K562 (cell line): ENCODE results near the gene TSPYL4. TPM values are rescaled to one million over a fixed set of nuclear protein-coding genes. Genes with fewer than 3 reads are reported as not detected.

Source experiments
- ATAC-seq: fragments of 200-7000 bp; cut with Tn5 transposase; 3 replicates; pipeline ENCODE4 v1.9.1; 2020; ENCODE audit warnings: moderate library complexity
- BruUV-seq: library from RNA; stranded (reverse); fragments of 400-500 nt; replicated peaks from 2 replicates; lab custom pipeline; 2021; lab: Mats Ljungman, UMichigan
- CTCF ChIA-PET: fragments of 300-600 bp; formaldehyde crosslinking; extraction: SDS; loops from one replicate; lab custom pipeline; 2021; ENCODE audit warnings: low intra/inter-chr PET ratio; lab: Yijun Ruan, JAX
- POLR2A ChIA-PET: fragments of 300-600, 350-650 bp; sonication (Branson Sonifier 250); formaldehyde crosslinking; extraction: SDS; loops from one replicate; lab custom pipeline; 2021; ENCODE audit warnings: antibody characterized with exemption, inconsistent platforms; lab: Yijun Ruan, JAX
- DNase-seq, 4 experiments: peaks; one replicate each; pipeline versions ENCODE4 v3.0.0 to v3.0.0-alpha.2; 2011 to 2018; ENCODE audit warnings: low spot score in 3 of 4, mixed read lengths in 3 of 4; ENCODE audit errors: extremely low read depth in 1 of 4
- FAIRE-seq: peaks from 2 replicates; lab custom pipeline; 2011; peaks lifted over from hg19 to GRCh38; lab: Jason Lieb, UNC
- H2AFZ ChIP-seq: 2 replicates; pipeline ENCODE4 v1.6.0; 2011; ENCODE audit warnings: low read depth, low read length, control low read depth, inconsistent platforms
- H3K27ac ChIP-seq: fragments of 200-600 bp; 3 replicates; pipeline ENCODE4 v1.8.0; 2011; ENCODE audit warnings: low read depth, mild to moderate bottlenecking, control low read depth, inconsistent platforms, low read length, moderate library complexity, mixed read lengths; ENCODE audit errors: extremely low read depth
- H3K27me3 ChIP-seq, 2 experiments: fragments of 300-600 bp in 1 of 2; 2 replicates in 1 of 2; 3 replicates in 1 of 2; pipeline versions ENCODE4 v1.6.0 to v1.8.0; 2011; ENCODE audit warnings: inconsistent platforms in 2 of 2, low read length in 2 of 2, mild to moderate bottlenecking in 1 of 2, mixed read lengths in 1 of 2, moderate library complexity in 1 of 2; ENCODE audit not compliant: control insufficient read depth in 2 of 2, insufficient read depth in 2 of 2
- H3K36me3 ChIP-seq: fragments of 300-600 bp; 3 replicates; pipeline ENCODE4 v1.8.0; 2011; ENCODE audit warnings: mild to moderate bottlenecking, low read length, inconsistent platforms; ENCODE audit not compliant: control insufficient read depth, insufficient read depth
- H3K4me1 ChIP-seq, 2 experiments: fragments of 200-600 bp in 1 of 2; replicated peaks in 1 of 2; 2 replicates in 1 of 2; 3 replicates in 1 of 2; pipeline versions ENCODE4 v1.5.1 to v1.8.0; 2011; ENCODE audit warnings: inconsistent platforms in 2 of 2, low read length in 2 of 2, mild to moderate bottlenecking in 1 of 2, mixed read lengths in 1 of 2, moderate library complexity in 1 of 2; ENCODE audit not compliant: control insufficient read depth in 2 of 2, insufficient read depth in 2 of 2
- H3K4me2 ChIP-seq: 2 replicates; pipeline ENCODE4 v1.6.1; 2011; ENCODE audit warnings: low read length, control low read depth, inconsistent platforms, mixed read lengths; ENCODE audit not compliant: insufficient read depth
- H3K4me3 ChIP-seq: fragments of 200-600 bp; sonication (generic), shearing (Covaris generic); 2 replicates; pipeline ENCODE4 v1.5.1; 2016; ENCODE audit warnings: control low read depth, inconsistent platforms
- H3K79me2 ChIP-seq: fragments of 200-600 bp; 3 replicates; pipeline ENCODE4 v1.8.0; 2011; ENCODE audit warnings: low read length, inconsistent platforms; ENCODE audit not compliant: control insufficient read depth, insufficient read depth
- H3K9ac ChIP-seq, 2 experiments: 2 replicates each; pipeline versions ENCODE4 v1.6.0 to v1.6.1; 2011; ENCODE audit warnings: low read depth in 2 of 2, low read length in 2 of 2, control low read depth in 1 of 2, inconsistent platforms in 1 of 2, mild to moderate bottlenecking in 1 of 2, mixed read lengths in 1 of 2; ENCODE audit not compliant: insufficient read depth in 1 of 2
- H3K9me1 ChIP-seq: one replicate; pipeline ENCODE4 v1.6.0; 2011; ENCODE audit warnings: inconsistent platforms, mild to moderate bottlenecking, low read length, moderate library complexity; ENCODE audit not compliant: control insufficient read depth, insufficient read depth
- H3K9me3 ChIP-seq: replicated peaks from 2 replicates; pipeline ENCODE4 v1.5.1; 2011; ENCODE audit warnings: low read depth, low read length, inconsistent platforms; ENCODE audit not compliant: control insufficient read depth, insufficient read depth
- H4K20me1 ChIP-seq: replicated peaks from 2 replicates; pipeline ENCODE4 v1.6.1; 2011; ENCODE audit warnings: low read length, inconsistent platforms, mixed read lengths; ENCODE audit not compliant: control insufficient read depth, insufficient read depth
- DNMT1 ChIP-seq: fragments of 450-650 bp; IDR thresholded peaks from 2 replicates; pipeline ENCODE4 v1.6.1; 2016; ENCODE audit warnings: antibody characterized with exemption, mild to moderate bottlenecking
- NR3C1 ChIP-seq: sonication (generic); formaldehyde crosslinking; IDR thresholded peaks from 2 replicates; pipeline ENCODE4 v1.8.1; 2022; ENCODE audit warnings: missing genetic modification reagents
- SNIP1 ChIP-seq: fragments of 450-650 bp; IDR thresholded peaks from 2 replicates; pipeline ENCODE4 v1.7.1; 2017; ENCODE audit warnings: low read depth, mild to moderate bottlenecking
- ZBTB5 ChIP-seq: fragments of 450-650 bp; IDR thresholded peaks from 2 replicates; pipeline ENCODE4 v1.6.1; 2017; ENCODE audit warnings: antibody characterized with exemption
- ZNF507 ChIP-seq: conservative IDR thresholded peaks from 2 replicates; pipeline ENCODE4 v1.6.1; 2017; ENCODE audit warnings: missing genetic modification characterization, missing compliant biosample characterization
- WGBS: fragments of 100-300 bp; shearing (Covaris generic); methylation state at CpG from one replicate; pipeline ENCODE4 v1.1.6; 2016; ENCODE audit warnings: low coverage, mixed read lengths; ENCODE audit not compliant: insufficient coverage; ENCODE audit errors: missing lambda C conversion rate; 5-methylcytosine and 5-hydroxymethylcytosine counted together
- in situ Hi-C: fragments of 300-500 bp; cut with MboI; formaldehyde crosslinking; loops from 4 replicates; pipeline ENCODE4 v1.15.0; 2018; ENCODE audit warnings: inconsistent platforms, mixed read lengths
- intact Hi-C: fragments of 100-400 bp; cut with micrococcal nuclease; formaldehyde crosslinking; loops from 2 replicates; pipeline ENCODE4 v1.14.2; 2022
- polyA plus RNA-seq, 8 experiments: library from polyadenylated mRNA; depleted of rRNA in 4 of 8; stranded (reverse) in 5 of 8; unstranded in 3 of 8; fragments of >200 nt; fragmentation: Nextera tagmentation in 2 of 8; fragmentation: Illumina TruSeq in 1 of 8; extraction: Ambion mirVana in 2 of 8; extraction: Trizol in 1 of 8; gene quantifications; 2 replicates each; pipeline versions ENCODE4 v1.2.1 to v1.2.3, GENCODE V29; 2011 to 2014; ENCODE audit warnings: inconsistent platforms in 1 of 8, missing spikeins in 1 of 8
- total RNA-seq, 7 experiments: library from RNA; depleted of rRNA in 6 of 7; stranded (reverse); fragments of >200 nt in 6 of 7; fragmentation: Illumina TruSeq in 2 of 7; extraction: Trizol in 2 of 7; gene quantifications; 2 replicates each; pipeline versions ENCODE4 v1.2.1 to v1.2.3, GENCODE V29; 2011 to 2021; ENCODE audit warnings: low replicate concordance in 1 of 7
- TF ChIP-seq, protein P1 (sequence below), 3 experiments: fragments of 200-800 bp in 1 of 3; fragments of 250-450 bp in 1 of 3; fragments of 450-650 bp in 1 of 3; sonication (Bioruptor Pico) in 1 of 3; sonication (Bioruptor generic) in 1 of 3; formaldehyde crosslinking in 1 of 3; IDR thresholded peaks; 2 replicates each; pipeline versions ENCODE4 v1.6.1 to v1.8.0; 2016 to 2022; ENCODE audit warnings: mild to moderate bottlenecking in 2 of 3, missing genetic modification characterization in 2 of 3, missing compliant biosample characterization in 1 of 3, moderate library complexity in 1 of 3

TSPYL4 gene
- total and polyA plus RNA-seq, 9 of the 15 experiments (the other 6 are each of a cell fraction or from before 2014, with no cell fraction given) = 0.69 to 18.0 (median 9.1) TPM

- in situ Hi-C loops = loop anchor here (10.0 kb wide), 1 partner anchor 267 kb away; no protein-coding TSS in a partner anchor
- ChIA-PET POLR2A (interaction anchor here (0.6 to 3.8 kb wide), 6 partner anchors 10 to 392 kb away, joined by 3 to 27 read pairs (median 6); partner anchors contain the start of genes TSPYL1 and TSPYL4), CTCF (interaction anchor here (0.6 to 2.4 kb wide), 11 partner anchors 36 to 914 kb away, joined by 3 to 22 read pairs (median 3); no protein-coding TSS in a partner anchor)
- H3K9me1 ChIP-seq = no peaks in the 10 kb centered on the region
- no peaks in the 10 kb centered on the region for H3K9me3 ChIP-seq
- no peaks in the 10 kb centered on the region for H3K27me3 ChIP-seq
- H3K9ac ChIP-seq = no peak overlapping the region
- H3K4me3 ChIP-seq = no peak overlapping the region
- H3K4me1 ChIP-seq = no peaks in the 10 kb centered on the region; a peak in 1 of 5 replicates
- intact Hi-C loops = loop anchor here (1.0 to 5.0 kb wide), 8 partner anchors 49 to 699 kb away; no protein-coding TSS in a partner anchor
- no peak for DNase-seq
- FAIRE-seq = no peak
- no peak overlapping the region for H3K4me2 ChIP-seq
- H3K36me3 ChIP-seq = no peaks in the 10 kb centered on the region; the same call in 2 of the 3 replicates
- no peak overlapping the region for H3K27ac ChIP-seq
- no peaks in the 10 kb centered on the region for H4K20me1 ChIP-seq
- ATAC-seq = no peak
- H2AFZ ChIP-seq = no peak overlapping the region
- WGBS = 36% methylated on average over 3 of the region's 3 CpGs
- TF ChIP-seq, protein P1, sequence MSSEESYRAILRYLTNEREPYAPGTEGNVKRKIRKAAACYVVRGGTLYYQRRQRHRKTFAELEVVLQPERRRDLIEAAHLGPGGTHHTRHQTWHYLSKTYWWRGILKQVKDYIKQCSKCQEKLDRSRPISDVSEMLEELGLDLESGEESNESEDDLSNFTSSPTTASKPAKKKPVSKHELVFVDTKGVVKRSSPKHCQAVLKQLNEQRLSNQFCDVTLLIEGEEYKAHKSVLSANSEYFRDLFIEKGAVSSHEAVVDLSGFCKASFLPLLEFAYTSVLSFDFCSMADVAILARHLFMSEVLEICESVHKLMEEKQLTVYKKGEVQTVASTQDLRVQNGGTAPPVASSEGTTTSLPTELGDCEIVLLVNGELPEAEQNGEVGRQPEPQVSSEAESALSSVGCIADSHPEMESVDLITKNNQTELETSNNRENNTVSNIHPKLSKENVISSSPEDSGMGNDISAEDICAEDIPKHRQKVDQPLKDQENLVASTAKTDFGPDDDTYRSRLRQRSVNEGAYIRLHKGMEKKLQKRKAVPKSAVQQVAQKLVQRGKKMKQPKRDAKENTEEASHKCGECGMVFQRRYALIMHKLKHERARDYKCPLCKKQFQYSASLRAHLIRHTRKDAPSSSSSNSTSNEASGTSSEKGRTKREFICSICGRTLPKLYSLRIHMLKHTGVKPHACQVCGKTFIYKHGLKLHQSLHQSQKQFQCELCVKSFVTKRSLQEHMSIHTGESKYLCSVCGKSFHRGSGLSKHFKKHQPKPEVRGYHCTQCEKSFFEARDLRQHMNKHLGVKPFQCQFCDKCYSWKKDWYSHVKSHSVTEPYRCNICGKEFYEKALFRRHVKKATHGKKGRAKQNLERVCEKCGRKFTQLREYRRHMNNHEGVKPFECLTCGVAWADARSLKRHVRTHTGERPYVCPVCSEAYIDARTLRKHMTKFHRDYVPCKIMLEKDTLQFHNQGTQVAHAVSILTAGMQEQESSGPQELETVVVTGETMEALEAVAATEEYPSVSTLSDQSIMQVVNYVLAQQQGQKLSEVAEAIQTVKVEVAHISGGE (CRISPR knock-in tag; IDR thresholded peaks at IDR 0.05) = no peak
- TF ChIP-seq DNMT1 (no peak), ZNF507 (tag) (no peak), ZBTB5 (no peak), NR3C1 (CRISPR knock-in tag) (no peak), SNIP1 (no peak)
- H3K79me2 ChIP-seq = no peaks in the 10 kb centered on the region
- no TSS peak for BruUV-seq
Observed at GRCh38 chr6:116267836-116268588, 14.1 kb upstream of the TSPYL4 start.
